ENCODE results near the gene HCN4. TPM values are rescaled to one million over a fixed set of nuclear protein-coding genes. Genes with fewer than 3 reads are reported as not detected.

Gene HCN4
- total and polyA plus RNA-seq, 2 experiments from 2014 or later: 0.03 TPM; not detected in 1

DNA sequence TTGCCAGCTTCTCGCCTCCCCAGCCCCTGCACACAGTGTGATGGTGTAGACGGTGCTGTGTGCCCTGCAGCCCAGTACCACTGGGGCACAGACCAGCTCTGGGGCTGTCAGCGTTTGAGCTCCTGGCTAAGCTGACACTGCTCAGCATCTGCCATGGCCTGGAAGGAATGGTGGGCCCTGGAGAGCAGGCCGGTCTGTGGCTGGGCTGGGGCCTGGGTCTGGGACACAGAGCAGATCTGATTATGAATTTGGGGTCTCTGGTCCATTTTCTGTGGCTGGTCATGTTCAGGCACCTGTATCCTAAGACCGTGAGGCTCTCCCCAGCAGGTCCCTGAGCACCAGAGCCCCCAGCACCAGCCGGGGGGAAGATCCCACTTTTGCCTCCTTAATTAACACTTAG is 34.7 kb downstream of the HCN4 start:
- Histone ChIP-seq H3K9ac (no peak overlapping the region), H3K9me3 (ENCODE audit: low read depth) (no peaks in the 10 kb centered on the region), H2AFZ (no peak overlapping the region), H3F3A (ENCODE audit: insufficient read depth) (no peaks in the 10 kb centered on the region), H3K4me2 (ENCODE audit: unreplicated experiment) (no peak overlapping the region), H3K4me1 (ENCODE audit: insufficient read depth) (no peaks in the 10 kb centered on the region), H3K27ac (no peak overlapping the region), H3K36me3 (ENCODE audit: low read depth) (no peaks in the 10 kb centered on the region), H3K9me2 (ENCODE audit: insufficient read depth) (no peaks in the 10 kb centered on the region), H4K20me1 (ENCODE audit: insufficient read depth) (no peaks in the 10 kb centered on the region), H3K27me3 (replicated peaks; ENCODE audit: insufficient read depth) (peaks cover 14% of the 10 kb centered on the region; the same call in 1 of the 2 replicates), H3K4me3 (no peak overlapping the region), H3K79me2 (ENCODE audit: insufficient read depth) (no peaks in the 10 kb centered on the region)
- 67 to 70% methylated on average over 5 to 6 of the region's 6 CpGs for WGBS, 2 experiments (ENCODE audit: low coverage in 1 of 2, low lambda C conversion rate in 2 of 2, missing lambda C conversion rate in 2 of 2)
- no peak for DNase-seq
- no peak for TF ChIP-seq EZH2phosphoT487 (IDR thresholded peaks at IDR 0.05; ENCODE audit: insufficient read depth, low read depth)
- no peak for TF ChIP-seq EZH2 (IDR thresholded peaks at IDR 0.05; ENCODE audit: insufficient read depth, poor library complexity, severe bottlenecking)
- in situ Hi-C loops (cut with MboI): no loop called here

DNA sequence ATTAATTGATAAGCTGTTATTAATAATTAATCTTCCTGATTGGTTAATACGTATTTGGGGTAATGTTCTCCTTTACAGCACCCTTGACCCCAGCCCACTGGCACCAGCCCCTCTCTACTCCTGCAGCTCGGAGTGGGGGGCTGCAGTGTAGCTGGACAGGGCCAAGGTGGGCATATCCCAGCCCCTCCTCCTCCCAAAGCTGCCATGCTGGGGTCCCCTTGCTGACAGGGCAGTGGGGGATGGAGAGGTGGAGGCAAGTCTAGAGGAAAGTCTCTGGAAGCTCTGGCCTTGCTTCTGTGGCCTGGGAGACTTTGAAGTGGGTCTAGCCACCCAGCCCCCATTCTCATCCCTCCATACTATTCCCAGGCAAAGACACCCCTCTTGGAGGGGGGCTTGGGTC is 35.8 kb downstream of the HCN4 start:
- H3K4me2 ChIP-seq (ENCODE audit: unreplicated experiment): no peak overlapping the region
- no peak overlapping the region for H3K9ac ChIP-seq
- H3K27ac ChIP-seq: no peak overlapping the region
- no peaks in the 10 kb centered on the region for H3K9me3 ChIP-seq (ENCODE audit: low read depth)
- H3F3A ChIP-seq (ENCODE audit: insufficient read depth): no peaks in the 10 kb centered on the region
- H3K9me2 ChIP-seq (ENCODE audit: insufficient read depth): no peaks in the 10 kb centered on the region
- H3K4me1 ChIP-seq (ENCODE audit: insufficient read depth): no peaks in the 10 kb centered on the region
- H2AFZ ChIP-seq: no peak overlapping the region
- H3K79me2 ChIP-seq (ENCODE audit: insufficient read depth): no peaks in the 10 kb centered on the region
- peaks cover 14% of the 10 kb centered on the region; the same call in 1 of the 2 replicates for H3K27me3 ChIP-seq (replicated peaks; ENCODE audit: insufficient read depth)
- in situ Hi-C loops (cut with MboI): no loop called here
- no peaks in the 10 kb centered on the region for H3K36me3 ChIP-seq (ENCODE audit: low read depth)
- no peaks in the 10 kb centered on the region for H4K20me1 ChIP-seq (ENCODE audit: insufficient read depth)
- TF ChIP-seq EZH2phosphoT487 (IDR thresholded peaks at IDR 0.05; ENCODE audit: insufficient read depth, low read depth): no peak
- TF ChIP-seq EZH2 (IDR thresholded peaks at IDR 0.05; ENCODE audit: insufficient read depth, poor library complexity, severe bottlenecking): no peak
- no peak overlapping the region for H3K4me3 ChIP-seq
- WGBS, 2 experiments (ENCODE audit: low coverage in 1 of 2, low lambda C conversion rate in 2 of 2, missing lambda C conversion rate in 2 of 2): 43 to 48% methylated on average over 2 of the region's 2 CpGs
- DNase-seq: no peak

- in situ Hi-C loops (cut with MboI): no loop called here
- TF ChIP-seq EZH2 (IDR thresholded peaks at IDR 0.05; ENCODE audit: insufficient read depth, poor library complexity, severe bottlenecking) (no peak), EZH2phosphoT487 (IDR thresholded peaks at IDR 0.05; ENCODE audit: insufficient read depth, low read depth) (no peak)
- Histone ChIP-seq H4K20me1 (ENCODE audit: insufficient read depth) (no peaks in the 10 kb centered on the region), H3F3A (ENCODE audit: insufficient read depth) (no peaks in the 10 kb centered on the region), H3K9ac (no peak overlapping the region), H3K4me2 (ENCODE audit: unreplicated experiment) (no peak overlapping the region), H2AFZ (no peak overlapping the region), H3K36me3 (ENCODE audit: low read depth) (no peaks in the 10 kb centered on the region), H3K4me3 (no peak overlapping the region), H3K4me1 (ENCODE audit: insufficient read depth) (no peaks in the 10 kb centered on the region), H3K27ac (no peak overlapping the region), H3K27me3 (replicated peaks; ENCODE audit: insufficient read depth) (peaks cover 8% of the 10 kb centered on the region; the same call in 1 of the 2 replicates), H3K9me2 (ENCODE audit: insufficient read depth) (no peaks in the 10 kb centered on the region), H3K79me2 (ENCODE audit: insufficient read depth) (no peaks in the 10 kb centered on the region), H3K9me3 (ENCODE audit: low read depth) (no peaks in the 10 kb centered on the region)
- DNase-seq: no peak
- WGBS, 2 experiments (ENCODE audit: low coverage in 1 of 2, low lambda C conversion rate in 2 of 2, missing lambda C conversion rate in 2 of 2): 66 to 67% methylated on average over 19 of the region's 19 CpGs
These were observed 36.5 kb downstream of the HCN4 start for GRCh38 chr15:73331991-73332925.

- no peaks in the 10 kb centered on the region for H4K20me1 ChIP-seq (ENCODE audit: insufficient read depth)
- H3K27ac ChIP-seq: no peak overlapping the region
- no peaks in the 10 kb centered on the region for H3K36me3 ChIP-seq (ENCODE audit: low read depth)
- no peaks in the 10 kb centered on the region for H3K9me3 ChIP-seq (ENCODE audit: low read depth)
- TF ChIP-seq EZH2 (IDR thresholded peaks at IDR 0.05; ENCODE audit: insufficient read depth, poor library complexity, severe bottlenecking): no peak
- TF ChIP-seq EZH2phosphoT487 (IDR thresholded peaks at IDR 0.05; ENCODE audit: insufficient read depth, low read depth): no peak
- no peaks in the 10 kb centered on the region for H3K4me1 ChIP-seq (ENCODE audit: insufficient read depth)
- no peak overlapping the region for H3K4me2 ChIP-seq (ENCODE audit: unreplicated experiment)
- no peaks in the 10 kb centered on the region for H3K9me2 ChIP-seq (ENCODE audit: insufficient read depth)
- H3K79me2 ChIP-seq (ENCODE audit: insufficient read depth): no peaks in the 10 kb centered on the region
- in situ Hi-C loops (cut with MboI): no loop called here
- H3K27me3 ChIP-seq (replicated peaks; ENCODE audit: insufficient read depth): peaks cover under 1% of the 10 kb centered on the region; the same call in 1 of the 2 replicates
- H2AFZ ChIP-seq: no peak overlapping the region
- no peaks in the 10 kb centered on the region for H3F3A ChIP-seq (ENCODE audit: insufficient read depth)
- WGBS, 2 experiments (ENCODE audit: low coverage in 1 of 2, low lambda C conversion rate in 2 of 2, missing lambda C conversion rate in 2 of 2): 61 to 77% methylated on average over 5 of the region's 5 CpGs
- no peak overlapping the region for H3K4me3 ChIP-seq
- no peak for DNase-seq
- H3K9ac ChIP-seq: no peak overlapping the region
These were observed 37.3 kb downstream of the HCN4 start for GRCh38 chr15:73331501-73331900.
